Stimulated activated CD8-positive, alpha-beta memory T cell treated with anti-CD3 and anti-CD28 coated beads, Interleukin-7, amount 100 ng/mL, for 48 hours (primary cell): Measurements from ENCODE around the gene RALGDS.
"Not testable (repeated sequence)": the region's sequence is repeated elsewhere in the genome, so short reads cannot be mapped to it uniquely, and the experiment has no call there.

ENCODE experiments used
- DNase-seq, 2 donors: peaks; one replicate each; pipeline ENCODE4 v3.0.0-alpha.2; 2020; ENCODE audit warnings: low read depth in 1 of 2; ENCODE audit errors: extremely low read depth in 1 of 2

RALGDS gene

DNA sequence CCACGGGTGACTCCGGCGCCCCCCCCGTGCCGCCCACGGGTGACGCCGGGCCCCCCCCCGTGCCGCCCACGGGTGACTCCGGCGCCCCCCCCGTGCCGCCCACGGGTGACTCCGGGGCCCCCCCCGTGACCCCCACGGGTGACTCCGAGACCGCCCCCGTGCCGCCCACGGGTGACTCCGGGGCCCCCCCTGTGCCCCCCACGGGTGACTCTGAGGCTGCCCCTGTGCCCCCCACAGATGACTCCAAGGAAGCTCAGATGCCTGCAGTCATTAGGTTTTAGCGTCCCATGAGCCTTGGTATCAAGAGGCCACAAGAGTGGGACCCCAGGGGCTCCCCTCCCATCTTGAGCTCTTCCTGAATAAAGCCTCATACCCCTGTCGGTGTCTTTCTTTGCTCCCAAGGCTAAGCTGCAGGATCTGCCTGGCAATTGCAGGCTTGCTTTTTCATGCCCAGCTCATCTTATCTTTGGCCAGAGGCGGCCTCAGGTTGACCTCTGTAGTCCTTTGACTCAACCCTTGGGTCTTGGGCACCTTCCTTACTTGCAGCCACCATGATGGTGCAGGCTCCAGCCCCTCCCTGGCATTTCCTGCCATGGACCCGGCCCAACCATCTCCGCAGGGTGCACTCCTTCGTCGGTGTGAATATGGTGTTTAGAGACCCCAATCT lies 49.4 kb downstream of the RALGDS start:
- DNase-seq = no peak

DNA sequence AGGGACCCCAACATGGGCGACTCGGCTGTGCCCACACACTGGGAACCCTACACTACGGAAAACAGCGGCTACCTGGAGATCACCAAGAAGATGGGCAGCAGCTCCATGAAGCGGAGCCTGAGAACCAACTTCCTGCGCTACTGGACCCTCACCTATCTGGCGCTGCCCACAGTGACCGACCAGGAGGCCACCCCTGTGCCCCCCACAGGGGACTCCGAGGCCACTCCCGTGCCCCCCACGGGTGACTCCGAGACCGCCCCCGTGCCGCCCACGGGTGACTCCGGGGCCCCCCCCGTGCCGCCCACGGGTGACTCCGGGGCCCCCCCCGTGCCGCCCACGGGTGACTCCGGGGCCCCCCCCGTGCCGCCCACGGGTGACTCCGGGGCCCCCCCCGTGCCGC lies 50.1 kb downstream of the RALGDS start:
- DNase-seq = not testable (repeated sequence)

DNA sequence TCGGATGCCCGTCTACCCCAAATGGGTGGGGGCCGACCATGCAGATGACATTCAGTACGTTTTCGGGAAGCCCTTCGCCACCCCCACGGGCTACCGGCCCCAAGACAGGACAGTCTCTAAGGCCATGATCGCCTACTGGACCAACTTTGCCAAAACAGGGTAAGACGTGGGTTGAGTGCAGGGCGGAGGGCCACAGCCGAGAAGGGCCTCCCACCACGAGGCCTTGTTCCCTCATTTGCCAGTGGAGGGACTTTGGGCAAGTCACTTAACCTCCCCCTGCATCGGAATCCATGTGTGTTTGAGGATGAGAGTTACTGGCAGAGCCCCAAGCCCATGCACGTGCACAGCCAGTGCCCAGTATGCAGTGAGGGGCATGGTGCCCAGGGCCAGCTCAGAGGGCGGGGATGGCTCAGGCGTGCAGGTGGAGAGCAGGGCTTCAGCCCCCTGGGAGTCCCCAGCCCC lies 50.5 kb downstream of the RALGDS start:
- not testable (repeated sequence) for DNase-seq

DNA sequence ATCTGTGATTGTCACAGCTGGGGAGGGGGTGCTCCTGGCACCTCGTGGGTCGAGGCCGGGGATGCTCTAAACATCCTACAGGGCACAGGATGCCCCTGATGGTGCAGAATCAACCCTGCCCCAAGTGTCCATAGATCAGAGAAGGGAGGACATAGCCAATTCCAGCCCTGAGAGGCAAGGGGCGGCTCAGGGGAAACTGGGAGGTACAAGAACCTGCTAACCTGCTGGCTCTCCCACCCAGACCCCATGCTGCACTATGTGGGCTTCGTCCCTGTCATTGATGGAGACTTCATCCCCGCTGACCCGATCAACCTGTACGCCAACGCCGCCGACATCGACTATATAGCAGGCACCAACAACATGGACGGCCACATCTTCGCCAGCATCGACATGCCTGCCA lies 52.6 kb downstream of the RALGDS start:
- DNase-seq = not testable (repeated sequence)

DNA sequence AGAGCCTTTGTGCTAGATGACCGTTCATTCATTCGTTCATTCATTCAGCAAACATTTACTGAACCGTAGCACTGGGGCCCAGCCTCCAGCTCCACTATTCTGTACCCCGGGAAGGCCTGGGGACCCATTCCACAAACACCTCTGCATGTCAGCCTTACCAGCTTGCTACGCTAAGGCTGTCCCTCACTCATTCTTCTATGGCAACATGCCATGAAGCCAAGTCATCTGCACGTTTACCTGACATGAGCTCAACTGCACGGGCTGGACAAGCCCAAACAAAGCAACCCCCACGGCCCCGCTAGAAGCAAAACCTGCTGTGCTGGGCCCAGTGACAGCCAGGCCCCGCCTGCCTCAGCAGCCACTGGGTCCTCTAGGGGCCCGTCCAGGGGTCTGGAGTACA lies 53.2 kb downstream of the RALGDS start:
- no peak for DNase-seq

DNA sequence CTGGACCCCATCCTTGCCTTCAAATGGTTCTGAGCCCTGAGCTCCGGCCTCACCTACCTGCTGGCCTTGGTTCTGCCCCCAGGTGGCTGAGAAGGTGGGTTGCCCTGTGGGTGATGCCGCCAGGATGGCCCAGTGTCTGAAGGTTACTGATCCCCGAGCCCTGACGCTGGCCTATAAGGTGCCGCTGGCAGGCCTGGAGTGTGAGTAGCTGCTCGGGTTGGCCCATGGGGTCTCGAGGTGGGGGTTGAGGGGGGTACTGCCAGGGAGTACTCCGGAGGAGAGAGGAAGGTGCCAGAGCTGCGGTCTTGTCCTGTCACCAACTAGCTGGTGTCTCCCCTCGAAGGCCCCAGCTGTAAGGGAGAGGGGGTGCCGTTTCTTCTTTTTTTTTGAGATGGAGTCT lies 54.0 kb downstream of the RALGDS start:
- DNase-seq = no peak

DNA sequence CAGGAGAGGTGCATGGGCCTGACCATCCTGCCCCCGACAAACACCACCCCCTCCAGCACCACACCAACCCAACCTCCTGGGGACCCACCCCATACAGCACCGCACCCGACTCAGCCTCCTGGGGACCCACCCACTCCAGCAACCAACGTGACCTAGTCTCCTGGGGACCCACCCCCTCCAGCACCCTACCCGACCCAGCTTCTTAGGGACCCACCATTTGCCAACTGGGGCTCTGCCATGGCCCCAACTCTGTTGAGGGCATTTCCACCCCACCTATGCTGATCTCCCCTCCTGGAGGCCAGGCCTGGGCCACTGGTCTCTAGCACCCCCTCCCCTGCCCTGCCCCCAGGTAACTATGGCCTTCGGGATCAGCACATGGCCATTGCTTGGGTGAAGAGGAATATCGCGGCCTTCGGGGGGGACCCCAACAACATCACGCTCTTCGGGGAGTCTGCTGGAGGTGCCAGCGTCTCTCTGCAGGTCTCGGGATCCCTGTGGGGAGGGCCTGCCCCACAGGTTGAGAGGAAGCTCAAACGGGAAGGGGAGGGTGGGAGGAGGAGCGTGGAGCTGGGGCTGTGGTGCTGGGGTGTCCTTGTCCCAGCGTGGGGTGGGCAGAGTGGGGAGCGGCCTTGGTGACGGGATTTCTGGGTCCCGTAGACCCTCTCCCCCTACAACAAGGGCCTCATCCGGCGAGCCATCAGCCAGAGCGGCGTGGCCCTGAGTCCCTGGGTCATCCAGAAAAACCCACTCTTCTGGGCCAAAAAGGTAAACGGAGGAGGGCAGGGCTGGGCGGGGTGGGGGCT lies 54.7 kb downstream of the RALGDS start:
- DNase-seq = no peak

DNA sequence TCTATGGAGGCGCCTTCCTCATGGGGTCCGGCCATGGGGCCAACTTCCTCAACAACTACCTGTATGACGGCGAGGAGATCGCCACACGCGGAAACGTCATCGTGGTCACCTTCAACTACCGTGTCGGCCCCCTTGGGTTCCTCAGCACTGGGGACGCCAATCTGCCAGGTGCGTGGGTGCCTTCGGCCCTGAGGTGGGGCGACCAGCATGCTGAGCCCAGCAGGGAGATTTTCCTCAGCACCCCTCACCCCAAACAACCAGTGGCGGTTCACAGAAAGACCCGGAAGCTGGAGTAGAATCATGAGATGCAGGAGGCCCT lies 56.0 kb downstream of the RALGDS start:
- no peak for DNase-seq

DNA sequence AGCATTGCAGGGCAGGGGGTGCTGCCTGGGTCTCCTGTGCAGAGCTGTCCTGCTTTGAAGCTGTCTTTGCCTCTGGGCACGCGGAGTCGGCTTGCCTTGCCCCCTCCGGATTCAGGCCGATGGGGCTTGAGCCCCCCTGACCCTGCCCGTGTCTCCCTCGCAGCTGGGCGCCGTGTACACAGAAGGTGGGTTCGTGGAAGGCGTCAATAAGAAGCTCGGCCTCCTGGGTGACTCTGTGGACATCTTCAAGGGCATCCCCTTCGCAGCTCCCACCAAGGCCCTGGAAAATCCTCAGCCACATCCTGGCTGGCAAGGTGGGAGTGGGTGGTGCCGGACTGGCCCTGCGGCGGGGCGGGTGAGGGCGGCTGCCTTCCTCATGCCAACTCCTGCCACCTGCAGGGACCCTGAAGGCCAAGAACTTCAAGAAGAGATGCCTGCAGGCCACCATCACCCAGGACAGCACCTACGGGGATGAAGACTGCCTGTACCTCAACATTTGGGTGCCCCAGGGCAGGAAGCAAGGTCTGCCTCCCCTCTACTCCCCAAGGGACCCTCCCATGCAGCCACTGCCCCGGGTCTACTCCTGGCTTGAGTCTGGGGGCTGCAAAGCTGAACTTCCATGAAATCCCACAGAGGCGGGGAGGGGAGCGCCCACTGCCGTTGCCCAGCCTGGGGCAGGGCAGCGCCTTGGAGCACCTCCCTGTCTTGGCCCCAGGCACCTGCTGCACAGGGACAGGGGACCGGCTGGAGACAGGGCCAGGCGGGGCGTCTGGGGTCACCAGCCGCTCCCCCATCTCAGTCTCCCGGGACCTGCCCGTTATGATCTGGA lies 56.6 kb downstream of the RALGDS start:
- DNase-seq = no peak

DNA sequence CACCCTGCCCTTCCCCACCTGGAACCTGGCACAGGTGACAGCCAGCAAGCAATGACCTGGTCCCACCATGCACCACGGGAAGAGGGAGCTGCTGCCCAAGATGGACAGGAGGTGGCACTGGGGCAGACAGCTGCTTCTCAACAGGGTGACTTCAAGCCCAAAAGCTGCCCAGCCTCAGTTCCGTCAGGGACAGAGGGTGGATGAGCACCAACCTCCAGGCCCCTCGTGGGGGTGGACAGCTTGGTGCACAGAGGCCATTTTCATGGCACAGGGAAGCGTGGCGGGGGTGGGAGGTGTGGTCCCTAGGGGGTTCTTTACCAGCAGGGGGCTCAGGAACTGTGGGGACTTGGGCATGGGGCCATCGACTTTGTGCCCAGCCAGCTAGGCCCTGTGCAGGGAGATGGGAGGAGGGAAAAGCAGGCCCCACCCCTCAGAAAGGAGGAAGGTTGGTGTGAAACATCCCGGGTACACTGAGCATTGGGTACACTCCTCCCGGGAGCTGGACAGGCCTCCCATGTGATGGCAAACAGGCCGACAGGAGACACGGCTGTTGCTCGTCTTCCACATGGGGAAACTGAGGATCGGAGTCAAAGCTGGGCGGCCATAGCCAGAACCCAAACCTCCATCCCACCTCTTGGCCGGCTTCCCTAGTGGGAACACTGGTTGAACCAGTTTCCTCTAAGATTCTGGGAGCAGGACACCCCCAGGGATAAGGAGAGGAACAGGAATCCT lies 57.4 kb downstream of the RALGDS start:
- DNase-seq = no peak

DNA sequence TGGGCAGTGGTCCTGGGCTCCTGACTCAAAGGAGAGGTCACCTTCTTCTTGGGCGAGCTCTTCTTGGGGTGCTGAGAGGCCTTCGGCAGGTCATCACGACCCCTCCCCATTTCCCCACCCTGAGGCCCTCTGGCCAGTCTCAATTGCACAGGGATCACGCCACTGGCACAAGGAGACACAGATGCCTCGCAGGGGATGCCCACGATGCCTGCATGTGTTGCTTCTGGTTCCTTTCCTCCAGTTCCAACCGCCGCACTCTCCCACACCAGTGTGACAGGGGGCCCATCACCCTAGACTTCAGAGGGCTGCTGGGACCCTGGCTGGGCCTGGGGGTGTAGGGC lies 57.9 kb downstream of the RALGDS start:
- no peak for DNase-seq

DNA sequence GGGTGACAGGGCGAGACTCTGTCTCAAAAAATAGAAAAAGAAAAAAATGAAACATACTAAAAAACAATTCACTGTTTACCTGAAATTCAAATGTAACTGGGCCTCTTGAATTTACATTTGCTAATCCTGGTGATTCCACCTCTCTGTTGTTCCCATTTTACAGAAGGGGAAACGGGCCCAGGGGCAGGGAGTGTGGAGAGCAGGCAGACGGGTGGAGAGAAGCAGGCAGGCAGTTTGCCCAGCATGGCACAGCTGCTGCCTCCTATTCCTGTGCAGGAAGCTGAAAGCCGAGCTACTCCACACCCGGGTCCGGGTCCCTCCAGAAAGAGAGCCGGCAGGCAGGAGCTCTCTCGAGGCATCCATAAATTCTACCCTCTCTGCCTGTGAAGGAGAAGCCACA lies 58.5 kb downstream of the RALGDS start:
- DNase-seq = not testable (repeated sequence)

DNA sequence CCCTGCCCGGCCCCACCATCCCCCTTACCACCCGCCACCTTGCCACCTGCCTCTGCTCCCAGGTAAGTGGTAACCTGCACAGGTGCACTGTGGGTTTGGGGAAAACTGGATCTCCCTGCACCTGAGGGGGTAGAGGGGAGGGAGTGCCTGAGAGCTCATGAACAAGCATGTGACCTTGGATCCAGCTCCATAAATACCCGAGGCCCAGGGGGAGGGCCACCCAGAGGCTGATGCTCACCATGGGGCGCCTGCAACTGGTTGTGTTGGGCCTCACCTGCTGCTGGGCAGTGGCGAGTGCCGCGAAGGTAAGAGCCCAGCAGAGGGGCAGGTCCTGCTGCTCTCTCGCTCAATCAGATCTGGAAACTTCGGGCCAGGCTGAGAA lies 59.3 kb downstream of the RALGDS start, which contains the start of gene CEL:
TSS of gene CEL (plus strand) at position 218 of the 382 bp plus-strand sequence. CDS start at position 240, 22 bp downstream.
- not testable (repeated sequence) for DNase-seq

DNA sequence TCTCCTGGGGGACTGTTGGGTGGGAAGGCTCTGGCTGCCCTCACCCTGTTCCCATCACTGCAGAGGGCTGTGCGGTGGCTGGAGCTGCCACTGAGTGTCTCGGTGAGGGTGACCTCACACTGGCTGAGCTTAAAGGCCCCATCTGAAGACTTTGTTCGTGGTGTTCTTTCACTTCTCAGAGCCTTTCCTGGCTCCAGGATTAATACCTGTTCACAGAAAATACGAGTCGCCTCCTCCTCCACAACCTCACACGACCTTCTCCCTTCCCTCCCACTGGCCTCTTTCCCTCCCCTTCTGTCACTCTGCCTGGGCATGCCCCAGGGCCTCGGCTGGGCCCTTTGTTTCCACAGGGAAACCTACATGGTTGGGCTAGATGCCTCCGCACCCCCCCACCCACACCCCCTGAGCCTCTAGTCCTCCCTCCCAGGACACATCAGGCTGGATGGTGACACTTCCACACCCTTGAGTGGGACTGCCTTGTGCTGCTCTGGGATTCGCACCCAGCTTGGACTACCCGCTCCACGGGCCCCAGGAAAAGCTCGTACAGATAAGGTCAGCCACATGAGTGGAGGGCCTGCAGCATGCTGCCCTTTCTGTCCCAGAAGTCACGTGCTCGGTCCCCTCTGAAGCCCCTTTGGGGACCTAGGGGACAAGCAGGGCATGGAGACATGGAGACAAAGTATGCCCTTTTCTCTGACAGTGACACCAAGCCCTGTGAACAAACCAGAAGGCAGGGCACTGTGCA lies 59.8 kb downstream of the RALGDS start:
- not testable (repeated sequence) for DNase-seq

DNA sequence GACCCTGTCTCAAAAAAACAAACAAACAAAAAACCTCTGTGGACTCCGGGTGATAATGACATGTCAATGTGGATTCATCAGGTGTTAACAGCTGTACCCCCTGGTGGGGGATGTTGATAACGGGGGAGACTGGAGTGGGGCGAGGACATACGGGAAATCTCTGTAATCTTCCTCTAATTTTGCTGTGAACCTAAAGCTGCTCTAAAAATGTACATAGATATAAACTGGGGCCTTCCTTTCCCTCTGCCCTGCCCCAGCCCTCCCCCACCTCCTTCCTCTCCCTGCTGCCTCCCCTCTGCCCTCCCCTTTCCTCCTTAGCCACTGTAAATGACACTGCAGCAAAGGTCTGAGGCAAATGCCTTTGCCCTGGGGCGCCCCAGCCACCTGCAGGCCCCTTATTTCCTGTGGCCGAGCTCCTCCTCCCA lies 60.6 kb downstream of the RALGDS start:
- DNase-seq = no peak

DNA sequence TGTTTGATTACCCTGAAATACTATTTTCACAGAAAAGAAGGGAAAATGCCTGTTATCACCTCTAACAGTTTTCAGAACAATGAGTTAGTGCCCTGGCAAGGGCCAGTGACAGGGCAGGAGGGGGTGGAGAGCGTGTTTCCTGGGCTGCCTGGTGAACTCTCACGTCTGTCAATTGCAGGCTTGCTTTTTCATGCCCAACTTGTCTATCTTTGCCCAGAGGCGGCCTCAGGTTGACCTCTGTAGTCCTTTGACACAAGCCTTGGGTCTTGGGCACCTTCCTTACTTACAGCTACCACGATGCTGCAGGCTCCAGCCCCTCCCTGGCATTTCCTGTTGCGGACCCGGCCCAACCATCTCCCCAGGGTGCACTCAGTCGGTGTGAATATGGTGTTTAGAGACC lies 61.4 kb downstream of the RALGDS start:
- no peak for DNase-seq

DNA sequence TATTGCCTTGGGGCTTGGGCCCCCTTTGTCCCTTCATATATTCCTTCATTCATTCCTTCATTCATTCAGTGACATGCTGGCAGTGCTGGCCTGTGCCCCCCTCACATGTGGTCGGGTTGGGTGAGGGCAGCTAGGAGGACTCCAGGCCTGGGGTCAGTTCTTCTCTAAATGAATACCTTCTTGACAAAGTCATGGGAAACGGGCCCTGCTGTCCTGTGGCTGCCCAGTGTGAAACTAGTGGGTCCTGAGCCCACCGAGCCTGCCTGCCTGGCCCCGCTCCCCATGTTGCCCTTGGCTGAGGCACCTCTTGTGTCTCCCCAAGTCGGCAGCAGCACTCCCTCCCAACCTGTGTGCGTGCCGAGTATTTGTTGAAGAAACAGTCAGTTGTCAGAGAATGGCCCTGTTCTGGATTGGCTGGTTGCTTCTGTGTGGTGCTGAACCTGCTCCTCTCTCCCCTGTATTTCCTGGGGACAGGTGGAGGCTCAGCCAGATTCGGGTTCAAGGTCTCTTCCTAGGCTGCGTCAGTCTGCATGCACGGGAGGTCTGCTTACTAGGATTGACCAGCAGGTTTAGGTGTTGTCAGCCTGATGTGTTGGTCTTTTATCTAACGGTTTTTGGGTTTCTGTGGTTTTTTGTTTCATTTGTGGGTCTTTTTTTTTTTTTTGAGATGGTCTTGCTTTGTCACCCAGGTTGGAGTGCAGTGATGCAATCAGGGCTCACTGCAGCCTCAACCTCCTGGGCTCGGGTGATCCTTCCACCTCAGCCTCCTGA lies 62.3 kb downstream of the RALGDS start:
- no peak for DNase-seq

DNA sequence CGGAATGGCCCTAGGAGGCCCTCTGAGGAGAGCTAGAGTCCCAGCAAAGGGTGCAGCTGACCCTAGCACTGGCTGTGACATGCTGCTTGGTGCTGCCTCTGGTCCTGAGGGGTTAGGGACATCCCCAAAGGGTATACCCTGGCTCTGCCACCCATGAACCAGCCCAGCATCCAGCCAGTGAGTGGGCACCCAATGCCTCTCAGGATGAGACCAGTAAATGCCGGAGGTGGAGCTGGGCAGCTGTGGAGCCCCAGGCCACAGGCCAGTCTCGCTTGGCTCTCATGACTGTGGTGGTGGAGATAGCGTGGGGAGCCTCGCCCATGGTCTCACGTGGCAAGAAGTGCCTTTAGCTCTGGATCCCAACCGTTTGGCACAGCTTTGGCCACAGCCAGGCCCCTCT lies 63.0 kb downstream of the RALGDS start:
- DNase-seq = no peak

DNA sequence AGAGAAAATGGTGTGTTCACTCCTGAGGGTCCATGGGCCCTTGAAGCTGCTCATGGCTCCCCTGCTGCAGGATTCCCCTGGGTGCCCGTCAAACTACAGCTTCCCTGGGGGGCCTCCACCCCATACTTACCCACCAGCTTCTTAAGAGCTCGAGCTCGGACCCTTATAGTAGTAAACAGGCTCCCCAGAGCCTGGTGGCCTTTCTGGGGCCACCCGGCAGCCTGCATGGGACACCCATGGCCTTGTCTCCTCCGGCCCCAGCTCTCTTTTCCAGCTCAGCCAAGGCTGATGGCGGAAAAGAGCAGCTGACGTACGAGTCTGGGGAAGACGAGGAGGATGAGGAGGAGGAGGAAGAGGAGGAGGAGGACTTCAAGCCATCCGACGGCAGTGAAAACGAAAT lies 63.5 kb downstream of the RALGDS start:
- DNase-seq = no peak

DNA sequence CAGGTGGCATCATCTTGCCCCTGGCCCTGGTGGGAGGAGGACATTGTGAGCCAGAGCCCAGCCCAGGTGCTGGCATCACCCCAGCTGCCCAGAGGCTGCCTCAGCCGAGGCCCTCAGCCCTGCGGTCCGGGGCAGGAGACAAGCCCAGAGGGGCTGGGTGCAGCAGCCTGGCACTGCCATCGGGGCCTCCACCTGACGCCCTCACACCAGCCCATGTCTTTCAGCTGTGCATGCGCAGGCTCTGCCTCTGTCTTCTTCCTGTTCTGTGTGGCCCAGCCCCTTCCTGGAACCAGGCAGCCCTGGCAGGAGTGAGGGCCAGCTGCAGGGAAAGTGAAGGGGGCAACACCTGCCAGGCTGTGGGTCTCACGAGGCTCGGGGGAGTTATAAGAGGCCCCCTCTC lies 64.0 kb downstream of the RALGDS start:
- DNase-seq = no peak
